Measurements from ENCODE around the gene GALE. TPM values are rescaled to one million over a fixed set of nuclear protein-coding genes. Genes with fewer than 3 reads are reported as not detected.

GALE gene
- polyA plus RNA-seq, 1 donor (not counting 4 experiments of a cell fraction or from before 2014, with no cell fraction given), result 52.8 TPM

GRCh38 chr1:23817633-23818032, 17.1 kb upstream of the GALE start:
- Histone ChIP-seq H3K9me1 (ENCODE audit: control insufficient read depth, extremely low read depth, insufficient read depth, low read length) (no peaks in the 10 kb centered on the region), H3K27ac (ENCODE audit: control insufficient read depth, insufficient read depth, low read length) (no peak overlapping the region), H3K4me1 (ENCODE audit: control insufficient read depth, extremely low read depth, insufficient read depth, low read length) (no peaks in the 10 kb centered on the region), H3K36me3 (ENCODE audit: control insufficient read depth in 2 of 2, extremely low read depth in 1 of 2, insufficient read depth in 2 of 2, low read length in 2 of 2) (peaks cover 7 to 19% of the 10 kb centered on the region in 2 experiments), H3K4me3 (ENCODE audit: control insufficient read depth in 2 of 3, extremely low read depth in 1 of 3, insufficient read depth in 2 of 3, low read depth in 1 of 3, low read length in 3 of 3) (no peak overlapping the region), H3K79me2 (ENCODE audit: control insufficient read depth, insufficient read depth, low read length) (no peaks in the 10 kb centered on the region), H3K4me2 (ENCODE audit: control insufficient read depth, extremely low read depth, insufficient read depth, low read depth, low read length) (no peak overlapping the region), H3K27me3 (ENCODE audit: control insufficient read depth, extremely low read depth, insufficient read depth, low read length) (no peaks in the 10 kb centered on the region), H4K20me1 (ENCODE audit: control insufficient read depth, extremely low read depth, insufficient read depth, low read length) (no peaks in the 10 kb centered on the region), H3K9me3 (ENCODE audit: control insufficient read depth, low read depth, low read length) (no peaks in the 10 kb centered on the region), H3K9ac (ENCODE audit: control insufficient read depth, extremely low read depth, insufficient read depth, low read length) (no peak overlapping the region), H2AFZ (ENCODE audit: control insufficient read depth, low read length) (no peak overlapping the region)
- TF ChIP-seq EZH2 (IDR thresholded peaks at IDR 0.05; ENCODE audit: low read length) (no peak), CTCF (optimal IDR thresholded peaks at IDR 0.05 in 1 of 3, IDR thresholded peaks at IDR 0.05 in 1 of 3, conservative IDR thresholded peaks at IDR 0.05 in 1 of 3; ENCODE audit: extremely low read depth in 1 of 3, insufficient read depth in 2 of 3, low read length in 3 of 3) (no peak)
- DNase-seq (ENCODE audit: low read depth, low spot score) (no peak), FAIRE-seq (no peak)
- dilution Hi-C loops (cut with MboI; ENCODE audit: extremely low pct_ligation_motif_present, low sequenced_read_pairs), result no loop called here

- peaks cover 7 to 19% of the 10 kb centered on the region in 2 experiments for H3K36me3 ChIP-seq (ENCODE audit: control insufficient read depth in 2 of 2, extremely low read depth in 1 of 2, insufficient read depth in 2 of 2, low read length in 2 of 2)
- dilution Hi-C loops (cut with MboI; ENCODE audit: extremely low pct_ligation_motif_present, low sequenced_read_pairs), result no loop called here
- H3K27me3 ChIP-seq (ENCODE audit: control insufficient read depth, extremely low read depth, insufficient read depth, low read length), result no peaks in the 10 kb centered on the region
- no peak overlapping the region for H3K4me2 ChIP-seq (ENCODE audit: control insufficient read depth, extremely low read depth, insufficient read depth, low read depth, low read length)
- no peaks in the 10 kb centered on the region for H3K9me3 ChIP-seq (ENCODE audit: control insufficient read depth, low read depth, low read length)
- H4K20me1 ChIP-seq (ENCODE audit: control insufficient read depth, extremely low read depth, insufficient read depth, low read length), result no peaks in the 10 kb centered on the region
- DNase-seq (ENCODE audit: low read depth, low spot score) (no peak), FAIRE-seq (no peak)
- H3K9ac ChIP-seq (ENCODE audit: control insufficient read depth, extremely low read depth, insufficient read depth, low read length), result no peak overlapping the region
- no peaks in the 10 kb centered on the region for H3K79me2 ChIP-seq (ENCODE audit: control insufficient read depth, insufficient read depth, low read length)
- H2AFZ ChIP-seq (ENCODE audit: control insufficient read depth, low read length), result no peak overlapping the region
- no peak overlapping the region for H3K4me3 ChIP-seq (ENCODE audit: control insufficient read depth in 2 of 3, extremely low read depth in 1 of 3, insufficient read depth in 2 of 3, low read depth in 1 of 3, low read length in 3 of 3)
- no peak overlapping the region for H3K27ac ChIP-seq (ENCODE audit: control insufficient read depth, insufficient read depth, low read length)
- no peak for TF ChIP-seq CTCF (optimal IDR thresholded peaks at IDR 0.05 in 1 of 3, IDR thresholded peaks at IDR 0.05 in 1 of 3, conservative IDR thresholded peaks at IDR 0.05 in 1 of 3; ENCODE audit: extremely low read depth in 1 of 3, insufficient read depth in 2 of 3, low read length in 3 of 3)
- no peak for TF ChIP-seq EZH2 (IDR thresholded peaks at IDR 0.05; ENCODE audit: low read length)
- H3K4me1 ChIP-seq (ENCODE audit: control insufficient read depth, extremely low read depth, insufficient read depth, low read length), result no peaks in the 10 kb centered on the region
- no peaks in the 10 kb centered on the region for H3K9me1 ChIP-seq (ENCODE audit: control insufficient read depth, extremely low read depth, insufficient read depth, low read length)
Measured at GRCh38 chr1:23816906-23817305, 16.4 kb upstream of the GALE start.

Data from keratinocyte (primary cell).